UCSD-AML1 (cell line): ENCODE measurements around the gene CD200.

Source experiments
- DNase-seq: peaks from one replicate; lab custom pipeline; 2025; ENCODE audit not compliant: unreplicated experiment; lab: John Stamatoyannopoulos, UW

The CD200 gene

GRCh38 chr3:112331851-112332250 is 1.1 kb upstream of the CD200 start:
- no peak for DNase-seq

- peak; percentile 47 for DNase-seq
Observed at GRCh38 chr3:112333381-112334317, 693 bp downstream of the CD200 start.

GRCh38 chr3:112334691-112335433 is 1.9 kb downstream of the CD200 start:
- DNase-seq: no peak

- DNase-seq: no peak
Observed at GRCh38 chr3:112335434-112335781, 2.5 kb downstream of the CD200 start.

- DNase-seq: no peak
Observed at GRCh38 chr3:112338021-112338726, 5.2 kb downstream of the CD200 start.

- DNase-seq: no peak
Observed at GRCh38 chr3:112338727-112339056, 5.7 kb downstream of the CD200 start.

GRCh38 chr3:112339134-112339533 is 6.2 kb downstream of the CD200 start:
- DNase-seq: no peak

- DNase-seq: no peak
Observed at GRCh38 chr3:112339609-112340008, 6.7 kb downstream of the CD200 start.

GRCh38 chr3:112341386-112341785 is 8.4 kb downstream of the CD200 start:
- DNase-seq: no peak

GRCh38 chr3:112345681-112346080 is 12.7 kb downstream of the CD200 start:
- no peak for DNase-seq

GRCh38 chr3:112346491-112347122 is 13.7 kb downstream of the CD200 start:
- DNase-seq: no peak

- no peak for DNase-seq
Observed at GRCh38 chr3:112348943-112349342, 16.0 kb downstream of the CD200 start.

- no peak for DNase-seq
Observed at GRCh38 chr3:112349557-112349956, 16.6 kb downstream of the CD200 start.

GRCh38 chr3:112350018-112350810 is 17.3 kb downstream of the CD200 start:
- DNase-seq: no peak

- no peak for DNase-seq
Observed at GRCh38 chr3:112351036-112351435, 18.1 kb downstream of the CD200 start.

GRCh38 chr3:112351823-112352222 is 18.9 kb downstream of the CD200 start:
- DNase-seq: no peak

- DNase-seq: no peak
Observed at GRCh38 chr3:112352720-112353119, 19.8 kb downstream of the CD200 start.

- DNase-seq: no peak
Observed at GRCh38 chr3:112353365-112353764, 20.4 kb downstream of the CD200 start.

GRCh38 chr3:112354642-112355306 is 21.8 kb downstream of the CD200 start:
- no peak for DNase-seq

- no peak for DNase-seq
Observed at GRCh38 chr3:112355307-112355687, 22.3 kb downstream of the CD200 start.
